ENCODE data around the gene NHLH2. TPM values are rescaled to one million over a fixed set of nuclear protein-coding genes. Genes with fewer than 3 reads are reported as not detected.

NHLH2 gene
- total RNA-seq, 1 experiment from 2014 or later = 1.2 TPM

- no CpG with 5 or more reads among the region's 2 CpGs for WGBS (ENCODE audit: extremely low coverage, insufficient read length, low lambda C conversion rate)
- no peak overlapping the region for H3K4me3 Mint-ChIP-seq
- H3K4me2 ChIP-seq (ENCODE audit: insufficient read depth, insufficient read length, low read length) = no peak overlapping the region
- H3K9me3 Mint-ChIP-seq = no peaks in the 10 kb centered on the region
- no peak overlapping the region for H3K14ac ChIP-seq (ENCODE audit: insufficient read depth, low read length)
- H3K27me3 ChIP-seq (ENCODE audit: insufficient read depth, low read length) = no peaks in the 10 kb centered on the region
- H4K8ac ChIP-seq (replicated peaks; ENCODE audit: insufficient read length, low read depth, low read length) = no peak overlapping the region
- H3K4me1 Mint-ChIP-seq = no peaks in the 10 kb centered on the region
- no peak overlapping the region for H4K91ac ChIP-seq (ENCODE audit: insufficient read length, low read depth, low read length)
- H3K27me3 Mint-ChIP-seq (ENCODE audit: low read depth) = no peaks in the 10 kb centered on the region; the same call in 1 of the 2 replicates
- no peak overlapping the region for H2AK5ac ChIP-seq (ENCODE audit: insufficient read length, low read length)
- H3K27ac ChIP-seq (ENCODE audit: insufficient read length, low read depth, low read length) = no peak overlapping the region
- no peak overlapping the region for H3T11ph ChIP-seq (ENCODE audit: low read length)
- no peaks in the 10 kb centered on the region for H4K20me1 ChIP-seq (ENCODE audit: control insufficient read depth, insufficient read depth, insufficient read length)
- H3K18ac ChIP-seq (ENCODE audit: insufficient read length, low read depth, low read length) = no peak overlapping the region
- H3K23ac ChIP-seq (ENCODE audit: insufficient read length, low read depth, low read length) = no peak overlapping the region
- no peak for TF ChIP-seq CTCF (conservative IDR thresholded peaks at IDR 0.05)
- H4K5ac ChIP-seq (ENCODE audit: insufficient read length, low read depth, low read length) = no peak overlapping the region
- no peak overlapping the region for H2BK12ac ChIP-seq (ENCODE audit: insufficient read length, low read depth, low read length)
- no peak overlapping the region for H3K9ac ChIP-seq (ENCODE audit: extremely low read depth, insufficient read length, low read length)
- H2BK20ac ChIP-seq (ENCODE audit: low read depth, low read length, poor library complexity, severe bottlenecking) = no peak overlapping the region
- no peak overlapping the region for H3K56ac ChIP-seq (ENCODE audit: insufficient read length, low read depth, low read length)
- no peak overlapping the region for H2BK15ac ChIP-seq (ENCODE audit: low read depth, low read length)
- no peak overlapping the region for H2AFZ ChIP-seq (ENCODE audit: low read length)
- no peaks in the 10 kb centered on the region for H3K23me2 ChIP-seq (ENCODE audit: insufficient read length, low read depth, low read length, poor library complexity, severe bottlenecking)
- H3K79me1 ChIP-seq (ENCODE audit: insufficient read depth, low read depth, low read length, poor library complexity, severe bottlenecking) = no peaks in the 10 kb centered on the region
- H2BK5ac ChIP-seq (ENCODE audit: insufficient read length, low read length) = no peak overlapping the region
- H2BK120ac ChIP-seq (ENCODE audit: low read depth, low read length, poor library complexity, severe bottlenecking) = no peak overlapping the region
- H3K79me2 ChIP-seq (ENCODE audit: insufficient read depth, low read length) = no peaks in the 10 kb centered on the region
- no peak overlapping the region for H3K27ac Mint-ChIP-seq
- no peak overlapping the region for H3K4ac ChIP-seq (ENCODE audit: low read depth, low read length)
- no peak for DNase-seq
- H3K4me1 ChIP-seq (ENCODE audit: insufficient read depth, low read length) = no peaks in the 10 kb centered on the region
- no peaks in the 10 kb centered on the region for H3K9me3 ChIP-seq (ENCODE audit: control insufficient read depth, low read depth, low read length)
- H3K36me3 Mint-ChIP-seq (ENCODE audit: insufficient read depth in 1 of 3, low read depth in 3 of 3) = no peaks in the 10 kb centered on the region
These were observed 13.1 kb upstream of the NHLH2 start for GRCh38 chr1:115854005-115854404.
